GM10248 (cell line): Measurements from ENCODE around the gene NDP.
A peak's percentile ranks its signal among the peaks of the same experiment; 100 is the strongest.

Source experiments
- CTCF ChIA-PET: fragments of 300-600 bp; sonication (Branson Sonifier 250); formaldehyde crosslinking; extraction: SDS; loops from one replicate; lab custom pipeline; 2021; ENCODE audit warnings: antibody characterized with exemption; lab: Yijun Ruan, JAX
- POLR2A ChIA-PET: fragments of 350-650 bp; sonication (Branson Sonifier 250); formaldehyde crosslinking; extraction: SDS; loops from one replicate; lab custom pipeline; 2020; ENCODE audit warnings: antibody characterized with exemption; lab: Yijun Ruan, JAX
- DNase-seq: peaks from one replicate; pipeline ENCODE4 v3.0.0; 2012; ENCODE audit errors: extremely low spot score
- TF ChIP-seq, protein P1 (sequence below): IDR thresholded peaks from 2 replicates; pipeline ENCODE4 v1.5.1; 2012; ENCODE audit warnings: mild to moderate bottlenecking, low read depth; ENCODE audit errors: extremely low read depth, missing control alignments, control extremely low read depth

Gene NDP

DNA sequence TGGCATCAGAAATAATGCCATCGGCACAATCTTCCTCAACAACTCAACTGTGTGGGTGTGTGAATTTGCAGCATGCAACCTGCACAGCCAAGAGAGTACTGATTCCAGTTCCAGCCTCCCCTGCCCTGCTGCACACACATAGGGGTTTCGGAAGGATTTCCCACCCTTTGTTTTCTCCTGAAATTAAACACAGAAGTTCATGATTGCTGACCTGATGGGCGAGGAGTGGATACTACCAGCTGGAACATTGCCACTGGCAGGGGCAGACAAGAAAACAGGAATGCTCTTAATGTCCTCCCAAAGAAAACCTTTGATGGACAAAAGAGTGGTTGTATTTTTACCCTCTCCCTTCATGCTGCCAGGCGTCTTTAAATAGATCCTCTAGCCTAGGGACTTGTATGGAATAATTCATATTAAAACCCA, 4.8 kb downstream of the NDP start:
- POLR2A ChIA-PET, result no interaction called here
- TF ChIP-seq, protein P1, sequence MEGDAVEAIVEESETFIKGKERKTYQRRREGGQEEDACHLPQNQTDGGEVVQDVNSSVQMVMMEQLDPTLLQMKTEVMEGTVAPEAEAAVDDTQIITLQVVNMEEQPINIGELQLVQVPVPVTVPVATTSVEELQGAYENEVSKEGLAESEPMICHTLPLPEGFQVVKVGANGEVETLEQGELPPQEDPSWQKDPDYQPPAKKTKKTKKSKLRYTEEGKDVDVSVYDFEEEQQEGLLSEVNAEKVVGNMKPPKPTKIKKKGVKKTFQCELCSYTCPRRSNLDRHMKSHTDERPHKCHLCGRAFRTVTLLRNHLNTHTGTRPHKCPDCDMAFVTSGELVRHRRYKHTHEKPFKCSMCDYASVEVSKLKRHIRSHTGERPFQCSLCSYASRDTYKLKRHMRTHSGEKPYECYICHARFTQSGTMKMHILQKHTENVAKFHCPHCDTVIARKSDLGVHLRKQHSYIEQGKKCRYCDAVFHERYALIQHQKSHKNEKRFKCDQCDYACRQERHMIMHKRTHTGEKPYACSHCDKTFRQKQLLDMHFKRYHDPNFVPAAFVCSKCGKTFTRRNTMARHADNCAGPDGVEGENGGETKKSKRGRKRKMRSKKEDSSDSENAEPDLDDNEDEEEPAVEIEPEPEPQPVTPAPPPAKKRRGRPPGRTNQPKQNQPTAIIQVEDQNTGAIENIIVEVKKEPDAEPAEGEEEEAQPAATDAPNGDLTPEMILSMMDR, result no peak
- no peak for DNase-seq
- CTCF ChIA-PET, result no interaction called here

DNA sequence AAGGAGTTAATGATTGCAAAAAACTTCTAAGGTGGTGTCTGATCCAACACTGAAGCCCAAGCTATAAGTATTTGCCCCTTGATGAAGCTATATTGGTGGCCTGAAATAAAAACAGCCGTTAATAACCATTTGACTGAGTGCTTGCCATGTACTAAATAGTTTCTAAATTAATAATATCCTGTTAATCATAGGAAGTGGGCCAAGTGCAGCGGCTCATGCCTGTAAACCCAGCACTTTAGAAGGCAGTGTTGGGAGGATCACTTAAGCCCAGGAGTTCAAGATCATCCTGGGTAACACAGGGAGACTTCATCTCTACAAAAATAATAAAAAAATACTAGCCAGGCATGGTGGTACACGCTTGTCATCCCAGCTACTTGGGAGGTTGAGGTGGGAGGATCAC, 8.3 kb downstream of the NDP start:
- ChIA-PET CTCF (no interaction called here), POLR2A (no interaction called here)
- TF ChIP-seq, protein P1, result no peak
- no peak for DNase-seq

DNA sequence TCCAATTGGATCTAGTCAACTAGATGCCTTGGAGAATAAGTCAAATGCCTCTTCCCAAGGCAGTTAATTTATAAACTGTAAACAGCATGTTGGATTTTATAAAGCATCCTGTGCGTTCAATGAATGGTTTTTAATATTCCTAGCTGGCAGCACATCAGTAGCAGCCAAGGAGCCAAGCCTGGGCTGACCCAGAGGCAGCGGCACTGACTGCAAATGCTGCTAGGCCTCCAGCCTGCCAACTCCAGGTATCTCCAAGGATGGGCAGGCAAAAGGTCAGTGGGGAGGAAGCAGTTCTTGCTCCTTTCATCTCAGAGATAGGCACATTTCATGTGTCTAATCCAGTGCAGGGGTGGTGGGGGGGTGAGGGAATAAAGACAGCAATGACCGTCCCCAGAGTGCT, 9.5 kb downstream of the NDP start:
- TF ChIP-seq, protein P1, result no peak
- DNase-seq, result no peak
- ChIA-PET CTCF (no interaction called here), POLR2A (no interaction called here)

DNA sequence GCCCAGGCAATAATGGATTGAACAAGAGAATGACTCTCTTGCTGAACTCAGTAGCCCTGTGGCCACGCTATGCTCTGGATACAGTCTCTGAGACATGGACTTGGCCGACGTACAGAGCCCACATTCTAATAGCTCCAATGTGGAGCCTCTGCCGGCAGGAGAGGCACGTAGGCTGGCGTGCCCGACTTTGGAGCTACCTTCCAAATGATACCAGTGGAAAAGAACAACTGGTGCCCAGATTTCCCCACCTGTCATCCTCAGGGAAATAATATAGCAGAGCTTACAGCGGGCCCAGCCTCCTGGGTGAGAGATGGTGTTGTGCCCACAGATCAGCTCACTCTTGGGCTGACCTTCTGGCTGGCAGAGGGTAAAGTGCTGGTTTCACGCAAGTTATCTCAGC, 10.6 kb downstream of the NDP start:
- TF ChIP-seq, protein P1, result no peak
- POLR2A ChIA-PET, result no interaction called here
- CTCF ChIA-PET, result interaction anchor here (1.5 kb wide), 1 partner anchor 1221 kb away, joined by 3 read pairs; no protein-coding TSS in a partner anchor
- DNase-seq, result no peak

DNA sequence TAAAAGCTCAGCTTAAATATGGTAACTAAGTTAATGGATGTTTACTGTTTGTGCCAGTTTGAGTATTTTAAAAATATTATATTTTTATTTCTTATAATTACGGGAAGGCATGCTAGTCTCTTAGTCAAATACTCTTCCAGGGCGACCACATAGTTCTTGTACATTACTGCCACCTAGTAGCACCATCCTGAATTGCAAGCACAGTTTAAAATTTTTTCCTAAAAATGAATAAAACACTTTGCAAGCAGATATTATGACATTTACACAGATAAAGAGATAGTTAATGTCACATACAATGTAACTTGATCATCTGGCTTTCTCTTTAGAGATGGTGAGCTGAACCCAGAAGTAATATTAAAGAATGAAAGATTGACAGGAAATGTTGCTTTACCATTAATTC, 11.5 kb downstream of the NDP start:
- ChIA-PET POLR2A (no interaction called here), CTCF (interaction anchor here (1.5 kb wide), 1 partner anchor 1222 kb away, joined by 3 read pairs; no protein-coding TSS in a partner anchor)
- TF ChIP-seq, protein P1, result no peak
- DNase-seq, result no peak

DNA sequence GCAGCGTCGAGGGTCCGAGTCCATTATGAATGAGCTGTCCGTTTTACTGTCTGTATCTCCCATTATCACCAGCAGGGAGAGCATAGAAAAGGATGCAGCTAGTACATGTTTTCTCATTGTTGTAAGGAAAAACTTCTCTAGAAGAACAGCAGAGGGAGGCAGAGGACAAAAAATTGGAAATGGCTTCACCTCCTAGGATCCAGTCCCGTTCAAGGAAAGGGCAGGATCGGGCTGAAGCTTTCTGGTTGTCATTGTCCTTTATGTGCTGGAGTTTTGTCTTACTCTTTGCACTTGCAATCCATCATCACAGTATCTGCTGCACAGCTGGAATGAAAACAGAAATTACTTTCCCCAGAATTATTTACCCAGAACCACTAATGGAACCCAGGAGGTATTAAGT, 14.7 kb downstream of the NDP start:
- ChIA-PET POLR2A (interaction anchor here (0.5 kb wide), 1 partner anchor 1295 kb away, joined by 3 read pairs; no protein-coding TSS in a partner anchor), CTCF (interaction anchor here (1.0 to 2.2 kb wide), 6 partner anchors 12 to 1229 kb away, joined by 3 to 10 read pairs (median 6); partner anchors contain the start of gene NDP)
- peak; percentile 21 for DNase-seq
- TF ChIP-seq, protein P1, result peak; percentile 46
